VCaP (cell line): ENCODE data around the gene PAPOLG.

ENCODE experiments used
- H3K27ac ChIP-seq: fragments of 450-650 bp; 2 replicates; pipeline ENCODE4 v1.5.1; 2017
- TF ChIP-seq, protein P1 (sequence below): fragments of 450-650 bp; conservative IDR thresholded peaks from 2 replicates; pipeline ENCODE4 v1.5.1; 2017; ENCODE audit warnings: mild to moderate bottlenecking, moderate library complexity

Gene PAPOLG

DNA sequence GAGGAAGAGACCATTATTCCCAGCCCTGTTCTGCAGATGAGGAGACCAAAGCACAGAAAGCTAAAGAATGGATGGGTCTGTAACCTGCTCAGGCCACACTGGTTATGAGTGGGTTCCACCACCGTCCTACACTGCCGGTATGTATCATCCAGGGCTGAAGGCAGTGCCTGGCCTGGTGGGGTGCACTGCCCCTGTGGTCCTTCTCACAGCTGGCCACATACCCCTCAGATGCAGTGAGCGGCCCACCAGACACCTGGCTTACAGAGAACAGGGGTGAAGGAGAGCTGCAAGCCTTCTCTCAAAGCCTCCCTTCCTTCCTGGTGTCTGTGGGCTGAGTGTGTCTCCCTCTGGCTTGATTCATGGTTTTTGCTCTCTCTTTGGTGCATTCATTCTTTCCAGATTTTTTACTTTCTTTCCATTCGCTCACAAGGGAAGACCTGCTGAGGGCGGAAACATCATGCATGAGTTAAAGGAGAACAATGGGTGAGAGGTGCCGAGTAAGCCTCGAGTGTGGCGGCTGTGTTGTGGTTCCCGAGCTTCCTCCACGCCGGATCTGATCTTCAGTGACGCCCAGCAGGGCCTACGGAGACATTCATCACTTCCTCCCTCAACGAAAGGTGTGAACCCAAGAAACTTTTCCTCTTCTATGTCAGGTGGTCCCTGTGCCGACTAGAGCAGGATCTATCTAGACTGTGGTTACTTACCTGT is 63.2 kb downstream of the PAPOLG start:
- TF ChIP-seq, protein P1, sequence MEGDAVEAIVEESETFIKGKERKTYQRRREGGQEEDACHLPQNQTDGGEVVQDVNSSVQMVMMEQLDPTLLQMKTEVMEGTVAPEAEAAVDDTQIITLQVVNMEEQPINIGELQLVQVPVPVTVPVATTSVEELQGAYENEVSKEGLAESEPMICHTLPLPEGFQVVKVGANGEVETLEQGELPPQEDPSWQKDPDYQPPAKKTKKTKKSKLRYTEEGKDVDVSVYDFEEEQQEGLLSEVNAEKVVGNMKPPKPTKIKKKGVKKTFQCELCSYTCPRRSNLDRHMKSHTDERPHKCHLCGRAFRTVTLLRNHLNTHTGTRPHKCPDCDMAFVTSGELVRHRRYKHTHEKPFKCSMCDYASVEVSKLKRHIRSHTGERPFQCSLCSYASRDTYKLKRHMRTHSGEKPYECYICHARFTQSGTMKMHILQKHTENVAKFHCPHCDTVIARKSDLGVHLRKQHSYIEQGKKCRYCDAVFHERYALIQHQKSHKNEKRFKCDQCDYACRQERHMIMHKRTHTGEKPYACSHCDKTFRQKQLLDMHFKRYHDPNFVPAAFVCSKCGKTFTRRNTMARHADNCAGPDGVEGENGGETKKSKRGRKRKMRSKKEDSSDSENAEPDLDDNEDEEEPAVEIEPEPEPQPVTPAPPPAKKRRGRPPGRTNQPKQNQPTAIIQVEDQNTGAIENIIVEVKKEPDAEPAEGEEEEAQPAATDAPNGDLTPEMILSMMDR, result no peak
- no peak overlapping the region for H3K27ac ChIP-seq

DNA sequence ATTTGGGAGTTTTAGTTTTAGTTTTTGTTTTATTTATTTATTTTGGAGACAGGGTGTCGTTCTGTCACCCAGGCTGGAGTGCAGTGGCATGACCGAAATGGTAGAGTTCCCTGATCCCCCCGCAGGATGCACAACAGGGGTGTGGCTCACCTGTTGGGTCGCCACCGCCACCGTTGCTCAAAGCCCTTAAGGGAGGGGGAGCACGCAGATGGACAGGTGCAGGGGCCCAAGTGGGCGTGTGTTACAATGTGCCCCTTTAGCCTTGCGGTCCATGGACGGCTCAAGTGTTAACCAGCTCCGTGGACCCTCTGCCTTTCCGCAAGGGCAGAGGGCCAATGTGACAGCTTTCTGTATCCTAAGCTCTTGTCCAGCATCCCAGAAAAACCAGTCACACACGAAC is 63.9 kb downstream of the PAPOLG start:
- no peak overlapping the region for H3K27ac ChIP-seq
- TF ChIP-seq, protein P1, result no peak

GRCh38 chr2:60820416-60821132 is 64.5 kb downstream of the PAPOLG start:
- H3K27ac ChIP-seq, result no peak overlapping the region
- TF ChIP-seq, protein P1, result no peak

- TF ChIP-seq, protein P1, result no peak
- no peak overlapping the region for H3K27ac ChIP-seq
Measured at GRCh38 chr2:60821133-60821469, 65.0 kb downstream of the PAPOLG start.

DNA sequence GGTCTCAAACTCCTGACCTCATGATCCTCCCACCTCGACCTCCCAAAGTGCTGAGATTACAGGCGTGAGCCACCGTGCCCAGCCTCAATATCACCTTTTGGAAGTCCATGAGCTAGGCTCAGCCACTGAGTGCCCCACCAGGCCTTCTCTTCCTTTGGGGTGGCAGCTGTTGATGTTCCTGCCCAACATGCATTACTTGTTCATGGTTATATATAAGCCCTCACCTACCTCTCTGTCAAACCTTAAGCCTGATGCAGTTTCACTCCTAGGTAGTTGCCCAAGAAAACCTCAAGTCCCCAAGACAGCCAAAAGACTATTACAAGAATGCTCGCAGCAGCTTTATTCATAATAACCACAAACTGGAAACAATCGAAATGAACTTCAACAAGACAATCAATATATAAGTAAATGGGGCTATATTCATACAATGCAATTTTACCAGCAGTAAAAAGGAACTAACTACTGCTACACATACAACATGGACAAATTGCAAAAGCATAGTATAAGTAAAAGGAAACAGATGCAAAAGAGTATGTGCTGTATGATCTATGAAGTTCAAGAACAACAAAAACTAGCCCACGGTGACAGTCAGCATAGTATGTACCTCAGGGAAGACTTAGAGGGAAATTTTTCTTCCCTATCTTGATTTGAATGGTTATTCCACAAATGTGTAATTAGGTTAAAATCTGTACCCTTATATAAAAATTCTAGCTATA is 65.7 kb downstream of the PAPOLG start:
- H3K27ac ChIP-seq, result no peak overlapping the region

DNA sequence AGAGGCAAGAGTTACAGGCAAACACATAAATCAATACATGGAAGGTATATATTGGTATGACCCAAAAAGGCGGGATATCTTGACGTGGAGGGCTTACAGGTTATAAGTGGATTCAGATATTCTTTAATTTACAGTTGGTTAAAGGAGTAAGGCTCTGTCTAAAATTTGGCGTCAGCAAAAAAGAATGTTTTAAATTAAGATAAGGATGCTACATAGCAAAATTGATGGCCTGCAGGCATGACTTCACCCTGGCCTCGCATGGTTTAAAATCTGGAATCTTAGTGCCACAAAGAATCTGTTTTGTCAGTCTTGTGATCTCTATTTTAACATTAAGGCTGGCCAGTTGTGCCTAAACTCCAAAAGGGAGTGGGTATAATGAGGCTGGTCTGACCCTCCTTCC is 66.9 kb downstream of the PAPOLG start:
- TF ChIP-seq, protein P1, result no peak
- H3K27ac ChIP-seq, result no peak overlapping the region

More for the DNA sequence above, 65.7 kb downstream of the PAPOLG start:
- TF ChIP-seq, protein P1, result no peak

GRCh38 chr2:60823694-60824305 is 67.7 kb downstream of the PAPOLG start:
- TF ChIP-seq, protein P1, result no peak
- no peak overlapping the region for H3K27ac ChIP-seq
